CD4-positive, alpha-beta T cell (primary cell): ENCODE data around the gene EARS2. TPM values are rescaled to one million over a fixed set of nuclear protein-coding genes. Genes with fewer than 3 reads are reported as not detected.

Experiments used
- ATAC-seq: fragments of 200-7000 bp; cut with Tn5 transposase; one replicate; pipeline ENCODE4 v1.10.0; 2022; ENCODE audit warnings: mild to moderate bottlenecking; ENCODE audit not compliant: poor library complexity
- CTCF ChIA-PET: fragments of 350-600 bp; sonication (Branson Sonifier 250); formaldehyde crosslinking; loops from one replicate; lab custom pipeline; 2021; ENCODE audit warnings: antibody characterized with exemption, inconsistent platforms; lab: Charles Lee
- POLR2A ChIA-PET: fragments of 350-600 bp; sonication (Branson Sonifier 250); formaldehyde crosslinking; loops from one replicate; lab custom pipeline; 2021; ENCODE audit warnings: antibody characterized with exemption, inconsistent platforms; lab: Charles Lee
- DNase-seq, 14 experiments: peaks; one replicate each; pipeline ENCODE4 v3.0.0-alpha.2; 2013 to 2020; ENCODE audit warnings: mixed read lengths in 2 of 14
- H3K27ac ChIP-seq, 2 donors: one replicate each; pipeline versions ENCODE4 v1.5.1 to v1.7.0; 2013; ENCODE audit warnings: low read length in 2 of 2, low read depth in 1 of 2, mild to moderate bottlenecking in 1 of 2
- H3K27me3 ChIP-seq, 2 experiments: 1 replicate in 1 of 2; 2 replicates in 1 of 2; pipeline versions ENCODE4 v1.6.1 to v1.7.0; 2013; ENCODE audit warnings: low read length in 2 of 2, control low read depth in 1 of 2, mild to moderate bottlenecking in 1 of 2, moderate library complexity in 1 of 2; ENCODE audit not compliant: insufficient read depth in 2 of 2, control insufficient read depth in 1 of 2
- H3K36me3 ChIP-seq: one replicate; pipeline ENCODE4 v1.6.1; 2013; ENCODE audit warnings: low read length, control low read depth; ENCODE audit not compliant: insufficient read depth
- H3K4me1 ChIP-seq: one replicate; pipeline ENCODE4 v1.6.1; 2013; ENCODE audit warnings: low read length, control low read depth; ENCODE audit not compliant: insufficient read depth
- H3K4me3 ChIP-seq: one replicate; pipeline ENCODE4 v1.5.1; 2013; ENCODE audit warnings: mild to moderate bottlenecking, low read length, moderate library complexity
- H3K9me3 ChIP-seq, 2 experiments: 1 replicate in 1 of 2; 2 replicates in 1 of 2; pipeline versions ENCODE4 v1.6.1 to v1.7.0; 2013; ENCODE audit warnings: low read length in 2 of 2, mild to moderate bottlenecking in 2 of 2, control low read depth in 1 of 2, moderate library complexity in 1 of 2; ENCODE audit not compliant: control insufficient read depth in 1 of 2, insufficient read depth in 1 of 2
- H3K27ac Mint-ChIP-seq: one replicate; pipeline ENCODE4 v1.8.0; 2020; ENCODE audit warnings: mixed read lengths
- H3K27me3 Mint-ChIP-seq: one replicate; pipeline ENCODE4 v1.8.0; 2021; ENCODE audit warnings: mixed read lengths
- H3K36me3 Mint-ChIP-seq: one replicate; pipeline ENCODE4 v1.8.0; 2021; ENCODE audit warnings: low read depth, mixed read lengths
- H3K4me1 Mint-ChIP-seq: one replicate; pipeline ENCODE4 v1.8.0; 2021; ENCODE audit warnings: low read depth, mixed read lengths
- H3K4me3 Mint-ChIP-seq: one replicate; pipeline ENCODE4 v1.8.0; 2020; ENCODE audit warnings: mild to moderate bottlenecking, mixed read lengths
- H3K9me3 Mint-ChIP-seq: one replicate; pipeline ENCODE4 v1.8.0; 2020; ENCODE audit warnings: mixed read lengths
- CTCF ChIP-seq: fragments of 200-600 bp; IDR thresholded peaks from one replicate; pipeline ENCODE4 v1.8.0; 2022; ENCODE audit warnings: antibody characterized with exemption, mild to moderate bottlenecking
- intact Hi-C, 2 experiments: fragments of 100-400 bp; cut with DNase I in 1 of 2; cut with micrococcal nuclease in 1 of 2; formaldehyde crosslinking; loops; one replicate each; pipeline versions ENCODE4 v1.15.1 to v1.9.0; 2023 to 2025; cut with DNase I, micrococcal nuclease
- total RNA-seq, 174 experiments: library from RNA in 2 of 174; stranded (reverse) in 2 of 174; gene quantifications; one replicate each; pipeline ENCODE4 v1.2.3 and lab custom pipeline; 2021 to 2026

The EARS2 gene
- total RNA-seq, 2 experiments from 2014 or later, result 7.9 to 8.0 TPM

GRCh38 chr16:23499801-23500200, 57.3 kb downstream of the EARS2 start:
- ATAC-seq (no peak), DNase-seq (no peak)
- Mint-ChIP-seq H3K4me3 (no peak overlapping the region), H3K27ac (no peak overlapping the region), H3K9me3 (no peaks in the 10 kb centered on the region), H3K36me3 (peaks cover 25% of the 10 kb centered on the region), H3K4me1 (peaks cover 65% of the 10 kb centered on the region), H3K27me3 (no peaks in the 10 kb centered on the region)
- H3K4me3 ChIP-seq, result no peak overlapping the region
- CTCF ChIA-PET, result no interaction called here
- intact Hi-C loops, result loop anchor here in 1 of 2 experiments (10.0 kb wide), 1 partner anchor 45 kb away; the partner anchor contains the start of gene COG7
- H3K27me3 ChIP-seq, result no peaks in the 10 kb centered on the region
- no peak for TF ChIP-seq CTCF
- POLR2A ChIA-PET, result no interaction called here
- no peaks in the 10 kb centered on the region for H3K9me3 ChIP-seq
- peaks cover 25% of the 10 kb centered on the region for H3K36me3 ChIP-seq
- H3K4me1 ChIP-seq, result peaks cover 37% of the 10 kb centered on the region
- H3K27ac ChIP-seq, result no peak overlapping the region

- Mint-ChIP-seq H3K4me3 (no peak overlapping the region), H3K27ac (no peak overlapping the region), H3K36me3 (peaks cover 32% of the 10 kb centered on the region), H3K4me1 (peaks cover 56% of the 10 kb centered on the region), H3K27me3 (no peaks in the 10 kb centered on the region), H3K9me3 (no peaks in the 10 kb centered on the region)
- ChIA-PET POLR2A (interaction anchor here (0.6 kb wide), 1 partner anchor 59 kb away, joined by 3 read pairs; no protein-coding TSS in a partner anchor), CTCF (no interaction called here)
- Histone ChIP-seq H3K27me3 (no peaks in the 10 kb centered on the region), H3K4me3 (no peak overlapping the region), H3K27ac (no peak overlapping the region), H3K36me3 (peaks cover 31% of the 10 kb centered on the region), H3K4me1 (peaks cover 27% of the 10 kb centered on the region), H3K9me3 (no peaks in the 10 kb centered on the region)
- intact Hi-C loops, result no loop called here
- no peak for TF ChIP-seq CTCF
- ATAC-seq, result no peak
- no peak for DNase-seq
These were observed 58.3 kb downstream of the EARS2 start for GRCh38 chr16:23498863-23499262.

GRCh38 chr16:23497543-23497868, 59.6 kb downstream of the EARS2 start:
- Histone ChIP-seq H3K4me1 (peaks cover 25% of the 10 kb centered on the region), H3K27me3 (no peaks in the 10 kb centered on the region), H3K36me3 (peaks cover 44% of the 10 kb centered on the region), H3K9me3 (no peaks in the 10 kb centered on the region), H3K4me3 (no peak overlapping the region), H3K27ac (no peak overlapping the region)
- Mint-ChIP-seq H3K9me3 (no peaks in the 10 kb centered on the region), H3K4me1 (peaks cover 43% of the 10 kb centered on the region), H3K27ac (no peak overlapping the region), H3K36me3 (peaks cover 46% of the 10 kb centered on the region), H3K27me3 (no peaks in the 10 kb centered on the region), H3K4me3 (no peak overlapping the region)
- CTCF ChIA-PET, result no interaction called here
- DNase-seq (no peak), ATAC-seq (no peak)
- intact Hi-C loops, result no loop called here
- TF ChIP-seq CTCF, result no peak
- POLR2A ChIA-PET, result no interaction called here
